GM19468 (cell line): ENCODE measurements around the gene FAM171A1.
"Not testable (repeated sequence)": the region's sequence is repeated elsewhere in the genome, so short reads cannot be mapped to it uniquely, and the experiment has no call there.

Experiments
- ATAC-seq: cut with Tn5 transposase; IDR thresholded peaks from one replicate; pipeline ENCODE4 v1.9.1; 2021; ENCODE audit warnings: mild to moderate bottlenecking, moderate library complexity, moderate number of reproducible peaks; ENCODE audit not compliant: unreplicated experiment; ENCODE audit errors: extremely low read depth

The FAM171A1 gene

DNA sequence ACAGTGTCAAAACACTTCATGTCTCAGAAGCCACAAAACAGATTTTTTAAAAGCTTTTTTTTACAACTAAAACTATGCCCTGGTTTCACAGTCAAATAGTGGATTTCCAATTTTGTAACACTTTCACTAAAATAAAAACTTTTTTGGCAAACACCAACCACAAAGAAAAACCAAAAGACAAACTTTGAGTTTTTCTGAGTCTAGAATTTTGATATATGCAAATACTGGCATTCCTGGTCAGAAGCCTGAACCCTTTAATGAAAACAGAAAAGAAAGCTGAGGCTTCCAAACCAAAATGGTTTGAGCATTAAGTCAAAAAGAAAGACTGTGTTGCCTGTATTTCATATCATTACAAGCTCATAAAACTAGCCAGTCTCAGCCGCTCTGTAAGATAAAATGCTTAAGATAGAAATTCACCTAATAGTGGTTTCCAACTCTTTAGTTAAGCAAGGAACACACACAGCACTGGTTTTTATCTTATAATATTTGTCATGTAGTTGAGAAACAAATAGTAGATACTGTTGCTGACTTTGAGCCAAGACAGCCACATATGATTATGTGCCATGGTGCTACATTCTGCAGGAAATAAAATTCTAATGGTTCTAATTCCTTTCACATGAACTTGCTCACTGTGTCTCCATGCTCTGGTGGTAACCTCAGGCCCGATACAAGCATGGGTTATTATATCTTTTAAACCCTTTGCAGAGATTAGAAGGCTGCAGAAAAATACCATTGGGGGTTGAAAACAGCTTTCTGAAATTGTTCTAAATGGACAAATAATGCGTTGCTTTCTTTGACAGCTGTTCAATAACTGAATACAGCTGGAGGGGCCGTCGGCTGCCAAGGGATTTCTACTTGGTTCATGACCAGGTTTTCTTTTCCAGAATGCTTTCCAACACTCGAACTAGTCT, 49.4 kb downstream of the FAM171A1 start:
- ATAC-seq, result no peak

DNA sequence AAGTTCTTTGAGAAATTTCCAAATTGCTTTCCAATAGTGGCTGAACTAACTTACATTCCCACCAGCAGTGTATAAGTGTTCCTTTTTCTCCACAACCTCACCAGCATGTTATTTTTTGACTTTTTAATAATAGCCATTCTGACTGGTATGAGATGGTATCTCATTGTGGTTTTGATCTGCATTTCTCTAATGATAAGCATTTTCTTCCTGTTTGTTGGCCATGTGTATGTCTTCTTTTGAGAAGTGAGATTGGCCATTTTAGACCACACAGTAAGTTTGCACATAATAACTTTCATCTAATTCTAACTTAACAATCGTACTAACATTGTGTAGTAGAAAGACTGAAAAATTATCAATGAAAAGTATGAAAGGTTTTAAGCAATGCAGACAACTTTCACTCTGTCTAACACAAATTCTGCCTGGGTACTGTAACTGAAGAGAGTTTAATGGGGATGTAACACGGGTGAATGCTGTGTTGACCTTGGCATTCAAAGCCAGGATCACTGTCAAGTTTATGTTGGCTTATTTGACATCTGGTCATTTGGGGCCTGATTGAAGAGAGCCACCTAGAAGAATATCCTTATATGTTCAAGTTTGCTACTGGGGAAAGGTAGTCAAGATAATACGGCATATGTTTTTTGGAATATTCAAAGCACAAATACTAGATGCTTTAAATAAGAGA, 50.4 kb downstream of the FAM171A1 start:
- no peak for ATAC-seq

DNA sequence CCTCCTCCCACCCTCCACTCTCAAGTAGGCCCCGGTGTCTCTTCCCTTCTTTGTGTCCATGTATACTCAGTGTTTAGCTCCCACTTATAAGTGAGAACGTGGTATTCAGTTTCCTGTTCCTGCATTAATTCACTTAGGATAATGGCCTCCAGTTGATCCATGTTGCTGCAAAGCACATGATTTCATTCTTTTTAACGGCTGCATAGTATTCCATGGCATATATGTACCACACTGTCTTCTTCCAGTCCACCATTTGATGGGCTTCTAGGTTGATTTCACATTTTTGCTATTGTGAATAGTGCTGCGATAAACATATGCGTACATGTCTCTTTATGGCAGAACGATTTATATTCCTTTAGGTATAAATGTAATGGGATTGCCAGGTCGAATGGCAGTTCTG, 51.0 kb downstream of the FAM171A1 start:
- ATAC-seq, result no peak

DNA sequence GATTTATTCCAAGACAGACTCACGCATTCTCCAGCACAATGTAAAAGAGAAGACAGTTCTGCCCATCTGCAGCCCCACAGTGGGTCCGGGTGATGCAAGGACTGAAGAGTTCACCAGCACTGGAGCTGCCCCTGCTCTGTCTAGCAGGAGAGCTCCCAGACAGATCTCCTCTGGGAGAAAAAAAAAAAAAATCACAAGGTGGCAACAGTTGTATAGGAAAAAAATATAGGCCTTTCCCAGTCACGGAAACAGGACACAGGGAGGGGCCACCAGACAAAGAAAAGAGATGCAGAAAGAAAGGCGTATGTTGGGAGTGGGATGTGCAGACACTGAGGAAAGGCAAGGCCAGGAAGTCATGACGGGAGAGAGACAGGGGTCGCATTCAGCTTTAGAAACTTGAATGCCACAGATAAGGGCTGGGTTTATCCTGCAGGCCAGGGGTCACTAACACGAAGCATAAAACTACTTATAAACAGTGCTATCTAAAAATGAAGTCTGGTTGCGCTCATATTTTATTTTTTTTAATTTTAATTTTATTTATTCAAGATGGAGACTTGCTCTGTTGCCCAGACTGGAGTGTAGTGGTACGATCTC, 54.1 kb downstream of the FAM171A1 start:
- ATAC-seq, result no peak

GRCh38 chr10:15316145-15316544, 54.9 kb downstream of the FAM171A1 start:
- ATAC-seq, result no peak

DNA sequence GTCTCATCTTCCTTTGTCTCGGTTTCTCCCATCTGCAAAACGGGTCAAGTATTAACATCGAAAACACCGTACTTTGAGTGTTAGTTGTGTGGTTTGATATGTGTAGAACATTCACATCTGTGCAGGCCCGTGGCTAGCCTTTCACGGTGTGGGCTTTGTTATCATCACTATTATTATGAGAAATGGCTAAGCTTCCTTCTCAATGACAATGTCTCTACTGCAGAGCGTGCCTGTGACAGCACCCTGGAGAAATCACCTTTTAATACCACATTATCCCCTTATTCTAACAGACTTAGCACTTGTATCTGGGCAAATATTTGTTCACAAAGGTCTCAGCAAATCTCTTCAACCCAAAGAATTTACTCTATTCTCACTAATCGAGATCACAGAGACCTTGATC, 55.8 kb downstream of the FAM171A1 start:
- ATAC-seq, result no peak

- ATAC-seq, result no peak
Measured at GRCh38 chr10:15314482-15315045, 56.5 kb downstream of the FAM171A1 start.

DNA sequence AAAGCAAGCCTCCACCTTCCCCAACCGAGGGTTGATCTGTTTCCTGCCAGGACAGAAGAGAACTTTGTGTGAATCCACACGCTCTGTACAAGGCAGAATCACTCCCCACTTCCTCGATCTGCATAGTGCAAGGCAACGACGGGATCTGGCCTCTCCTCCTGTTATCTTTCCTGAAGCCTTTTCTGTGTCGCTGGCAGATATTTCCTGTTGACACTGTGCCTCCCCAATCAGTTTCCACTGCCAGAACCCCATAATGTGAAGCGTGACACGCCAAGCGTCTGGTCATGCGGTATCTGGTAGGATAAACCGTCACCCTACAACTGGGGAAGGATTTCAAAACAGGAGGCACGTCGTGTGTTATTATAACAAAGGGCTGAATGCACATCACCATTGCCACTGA, 57.2 kb downstream of the FAM171A1 start:
- ATAC-seq, result no peak

DNA sequence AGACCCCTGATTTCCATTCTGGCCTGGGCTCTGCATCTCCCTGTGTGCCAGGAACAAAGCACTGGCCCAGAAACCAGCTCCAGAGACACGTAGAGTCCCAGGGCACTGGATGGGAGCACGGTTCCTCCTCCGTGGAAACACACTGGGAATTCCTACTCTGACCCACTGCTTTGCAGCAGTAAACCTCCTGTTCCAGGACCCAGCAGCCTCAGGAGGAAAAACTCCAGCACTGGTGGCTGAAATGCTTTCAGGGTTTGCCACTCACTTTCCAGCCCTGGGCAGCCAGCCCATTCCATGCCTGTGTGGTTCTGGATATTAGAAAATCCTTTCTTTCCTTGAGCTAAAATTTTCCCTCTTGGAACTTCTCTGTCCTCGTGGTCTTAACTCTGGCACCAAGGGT, 58.0 kb downstream of the FAM171A1 start:
- ATAC-seq, result no peak

DNA sequence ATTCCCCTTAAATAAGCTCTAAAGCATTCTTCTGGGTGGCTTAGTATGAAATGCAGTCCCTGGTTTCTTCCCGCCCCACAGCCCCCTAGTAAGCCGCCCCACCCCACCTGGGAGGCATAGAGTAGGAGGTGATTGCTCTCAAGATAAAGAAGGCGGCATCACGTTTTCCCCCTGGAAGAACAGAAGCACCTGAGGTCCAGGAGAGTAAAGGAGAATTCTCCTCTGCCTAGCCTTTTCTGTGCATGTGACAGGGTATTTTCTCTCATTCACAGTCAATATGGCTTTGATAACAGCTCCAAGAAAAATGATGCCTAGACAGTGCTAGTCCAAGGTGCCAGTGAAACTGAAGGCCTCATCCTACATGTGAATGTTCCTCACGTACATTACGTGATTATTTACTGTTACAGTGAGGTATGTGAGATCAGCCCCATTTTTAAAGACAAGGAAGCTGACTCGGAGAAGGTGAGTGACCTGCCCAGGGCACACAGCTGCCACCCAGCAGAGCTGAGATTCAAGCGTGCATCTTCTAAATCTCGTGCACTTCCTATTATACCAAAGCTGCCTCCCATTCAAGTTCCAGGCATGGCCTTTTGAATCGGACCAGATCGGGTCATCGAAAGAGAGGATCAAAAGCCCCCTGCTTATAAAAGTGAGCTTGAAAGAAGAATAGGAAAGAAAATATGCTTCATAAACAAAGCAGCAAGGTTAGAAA, 59.4 kb downstream of the FAM171A1 start:
- ATAC-seq, result no peak

- ATAC-seq, result no peak
Measured at GRCh38 chr10:15310776-15311568, 60.1 kb downstream of the FAM171A1 start.

DNA sequence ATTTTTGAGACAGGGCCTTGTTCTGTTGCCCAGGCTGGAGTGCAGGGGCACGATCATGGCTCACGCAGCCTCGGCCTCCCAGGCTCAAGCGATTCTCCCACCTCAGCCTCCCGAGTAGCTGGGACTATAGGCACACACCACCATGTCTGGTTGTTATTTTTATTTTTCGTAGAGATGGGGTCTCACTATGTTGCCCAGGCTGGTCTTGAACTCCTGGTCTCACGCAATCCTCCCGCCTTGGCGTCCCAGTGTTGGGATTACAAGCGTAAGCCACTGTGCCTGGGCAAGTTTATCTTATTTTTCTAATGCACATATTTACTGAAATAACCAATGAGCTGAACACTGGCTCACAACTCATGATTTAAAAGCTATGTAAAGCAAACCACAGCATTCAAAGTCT, 61.9 kb downstream of the FAM171A1 start:
- no peak for ATAC-seq

DNA sequence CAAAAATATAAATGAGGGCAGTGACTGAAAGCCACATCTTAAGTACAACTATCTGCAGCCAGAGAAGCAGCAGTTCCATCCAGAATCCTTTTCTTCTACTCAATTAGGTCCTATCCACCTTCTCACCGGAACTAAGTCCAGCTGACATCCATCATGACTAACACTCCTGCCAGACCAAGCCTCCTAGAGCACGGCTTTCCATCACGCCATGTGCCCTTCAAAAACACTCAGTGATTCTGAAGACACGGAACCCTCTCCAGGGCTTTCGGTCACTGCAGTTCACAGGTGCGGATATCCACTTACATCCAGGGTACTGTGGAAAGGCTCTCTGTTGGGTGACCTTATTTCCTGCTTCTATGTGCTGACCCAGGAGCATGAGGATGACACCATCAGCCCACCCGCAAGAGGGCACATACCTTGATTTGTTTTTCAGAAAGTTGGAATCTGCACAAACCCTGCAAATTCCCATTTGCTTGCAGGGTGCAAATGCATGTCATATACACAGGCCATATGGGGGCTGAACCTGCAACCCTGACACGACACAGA, 64.3 kb downstream of the FAM171A1 start:
- ATAC-seq, result no peak

DNA sequence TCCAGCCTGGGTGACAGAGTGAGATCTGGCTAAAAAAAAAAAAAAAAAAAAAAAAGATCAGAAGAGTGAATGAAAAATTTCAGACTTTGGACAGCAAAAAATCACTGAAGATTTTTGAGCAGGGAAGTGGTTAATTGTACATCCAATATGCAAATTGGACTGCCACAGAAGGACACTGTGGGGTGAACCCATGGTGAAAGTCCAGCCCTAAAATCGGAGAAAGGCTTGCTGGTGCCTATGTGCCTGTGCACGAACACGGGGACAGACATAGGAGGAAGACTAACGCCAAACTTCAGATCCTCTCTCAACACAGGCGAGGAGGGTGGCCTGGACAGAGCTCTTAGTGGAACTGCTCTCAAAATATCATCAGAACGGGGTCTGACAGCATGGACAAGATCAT, 65.5 kb downstream of the FAM171A1 start:
- no peak for ATAC-seq

DNA sequence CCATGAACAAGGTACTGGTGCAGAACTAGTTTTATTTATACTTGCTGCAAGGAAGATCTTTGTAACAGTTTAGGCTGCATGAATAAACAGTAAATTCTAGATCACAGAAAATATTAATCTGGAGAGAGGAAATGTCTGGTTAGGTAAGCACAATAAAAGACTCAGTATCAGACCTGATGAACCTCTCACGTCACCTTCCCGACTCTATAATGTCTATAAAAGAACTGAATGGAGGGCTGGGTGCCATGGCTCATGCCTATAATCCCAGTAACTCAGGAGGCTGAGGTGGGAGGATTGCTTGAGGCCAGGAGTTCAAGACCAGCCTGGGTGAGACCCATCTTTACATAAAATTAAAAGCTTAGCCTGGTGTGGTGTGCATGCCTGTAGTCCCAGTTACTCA, 65.9 kb downstream of the FAM171A1 start:
- no peak for ATAC-seq

- ATAC-seq, result not testable (repeated sequence)
Measured at GRCh38 chr10:15302188-15302956, 68.7 kb downstream of the FAM171A1 start.

GRCh38 chr10:15300697-15301096, 70.4 kb downstream of the FAM171A1 start:
- ATAC-seq, result no peak

- ATAC-seq, result no peak
Measured at GRCh38 chr10:15300145-15300544, 70.9 kb downstream of the FAM171A1 start.
